Upper lobe of left lung (tissue), 6 donors: ENCODE results near the gene CLEC7A. TPM values are rescaled to one million over a fixed set of nuclear protein-coding genes. Genes with fewer than 3 reads are reported as not detected.

Source experiments
- ATAC-seq, 2 donors: fragments of 200-7000 bp; cut with Tn5 transposase; one replicate each; pipeline ENCODE4 v1.9.1; 2022; ENCODE audit warnings: mild to moderate bottlenecking in 2 of 2, moderate library complexity in 2 of 2; ENCODE audit not compliant: low FRiP score in 2 of 2
- DNase-seq, 2 donors: peaks; one replicate each; pipeline ENCODE4 v3.0.0-alpha.2; 2019 to 2020
- H3K27ac ChIP-seq, 4 donors: fragments of 200-600 bp; sonication (generic); one replicate each; pipeline ENCODE4 v1.5.1; 2016 to 2019
- H3K27me3 ChIP-seq, 4 donors: fragments of 200-600 bp; sonication (generic); one replicate each; pipeline ENCODE4 v1.5.1; 2017 to 2019
- H3K36me3 ChIP-seq, 4 donors: fragments of 200-600 bp; sonication (generic); one replicate each; pipeline ENCODE4 v1.5.1; 2016 to 2019
- H3K4me1 ChIP-seq, 4 donors: fragments of 200-600 bp; sonication (generic); one replicate each; pipeline ENCODE4 v1.5.1; 2018 to 2019
- H3K4me3 ChIP-seq, 4 donors: fragments of 200-600 bp; sonication (generic); one replicate each; pipeline ENCODE4 v1.5.1; 2017 to 2019; ENCODE audit warnings: mild to moderate bottlenecking in 2 of 4, moderate library complexity in 1 of 4
- H3K9me3 ChIP-seq, 4 donors: fragments of 200-600 bp; sonication (generic); one replicate each; pipeline ENCODE4 v1.5.1; 2018 to 2019
- EP300 ChIP-seq, 4 donors: sonication (generic); formaldehyde crosslinking; IDR thresholded peaks; one replicate each; pipeline ENCODE4 v1.5.1; 2017; ENCODE audit warnings: antibody characterized with exemption in 4 of 4, control low read depth in 2 of 4
- POLR2A ChIP-seq, 4 donors: fragments of 450-650 bp; IDR thresholded peaks; one replicate each; pipeline ENCODE4 v1.5.1; 2016 to 2017; ENCODE audit warnings: antibody characterized with exemption in 4 of 4, mild to moderate bottlenecking in 2 of 4
- POLR2AphosphoS5 ChIP-seq, 2 donors: sonication (generic); formaldehyde crosslinking; IDR thresholded peaks; one replicate each; pipeline ENCODE4 v1.5.1; 2017; ENCODE audit warnings: antibody characterized with exemption in 2 of 2
- WGBS, 2 donors: methylation state at CpG; one replicate each; pipeline ENCODE4 v1.1.5; 2017 to 2018; 5-methylcytosine and 5-hydroxymethylcytosine counted together
- total RNA-seq, 6 donors: library from RNA; depleted of rRNA in 4 of 6; stranded (reverse); fragments of >200 nt in 4 of 6; gene quantifications; one replicate each; pipeline versions ENCODE4 v1.1.0 to v1.2.1, GENCODE V29; 2016 to 2021
- TF ChIP-seq, protein P1 (sequence below), 6 experiments: fragments of 450-650 bp in 4 of 6; fragments of 200-600 bp in 2 of 6; sonication (generic) in 2 of 6; IDR thresholded peaks; one replicate each; pipeline ENCODE4 v1.5.1; 2016 to 2019; ENCODE audit warnings: antibody characterized with exemption in 6 of 6
- donor health status: DM: no; HTN: no; CAD: no; lungs with moderate emphysema.
- donor health status: DM: no; HTN: yes; CAD: no; lungs with severe emphysema.

CLEC7A gene
- total RNA-seq, 6 donors from 2014 or later = 17.4 to 87.8 (median 28.1) TPM

DNA sequence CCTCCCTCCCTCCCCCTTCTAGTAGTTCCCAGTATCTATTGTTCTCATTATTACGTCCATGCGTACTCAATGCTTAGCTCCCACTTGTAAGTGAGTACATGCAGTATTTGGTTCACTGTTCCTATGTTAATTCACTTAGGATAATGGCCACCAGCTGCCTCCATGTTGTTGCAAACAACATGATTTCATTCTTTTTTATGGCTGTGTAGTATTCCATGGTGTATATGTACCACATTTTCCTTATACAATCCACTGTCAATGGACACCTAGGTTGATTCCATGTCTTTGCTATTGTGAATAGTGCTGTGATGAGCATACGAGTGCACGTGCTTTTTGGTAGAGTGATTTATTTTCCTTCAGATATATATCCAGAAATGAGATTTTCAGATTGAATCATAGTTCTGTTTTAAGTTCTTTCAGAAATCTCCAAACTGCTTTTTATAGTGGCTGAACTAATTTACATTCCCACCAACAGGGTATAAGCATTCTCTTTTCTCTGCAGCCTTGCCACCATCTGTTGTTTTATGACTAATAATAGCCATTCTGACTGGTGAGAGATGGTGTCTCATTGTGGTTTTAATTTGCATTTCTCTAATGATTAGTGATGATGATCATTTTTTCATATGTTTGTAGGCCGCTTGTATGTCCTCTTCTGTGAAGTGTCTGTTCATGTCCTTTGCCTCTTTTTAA, 17.9 kb upstream of the CLEC7A start:
- H3K9me3 ChIP-seq = no peaks in the 10 kb centered on the region
- H3K27me3 ChIP-seq = no peaks in the 10 kb centered on the region
- WGBS, 2 donors = 88 to 92% methylated on average over 5 of the region's 5 CpGs
- H3K36me3 ChIP-seq = no peaks in the 10 kb centered on the region
- peaks cover 0 to 3% (median under 1%) of the 10 kb centered on the region in 4 donors for H3K4me1 ChIP-seq
- DNase-seq = no peak
- no peak for ATAC-seq
- TF ChIP-seq, protein P1, sequence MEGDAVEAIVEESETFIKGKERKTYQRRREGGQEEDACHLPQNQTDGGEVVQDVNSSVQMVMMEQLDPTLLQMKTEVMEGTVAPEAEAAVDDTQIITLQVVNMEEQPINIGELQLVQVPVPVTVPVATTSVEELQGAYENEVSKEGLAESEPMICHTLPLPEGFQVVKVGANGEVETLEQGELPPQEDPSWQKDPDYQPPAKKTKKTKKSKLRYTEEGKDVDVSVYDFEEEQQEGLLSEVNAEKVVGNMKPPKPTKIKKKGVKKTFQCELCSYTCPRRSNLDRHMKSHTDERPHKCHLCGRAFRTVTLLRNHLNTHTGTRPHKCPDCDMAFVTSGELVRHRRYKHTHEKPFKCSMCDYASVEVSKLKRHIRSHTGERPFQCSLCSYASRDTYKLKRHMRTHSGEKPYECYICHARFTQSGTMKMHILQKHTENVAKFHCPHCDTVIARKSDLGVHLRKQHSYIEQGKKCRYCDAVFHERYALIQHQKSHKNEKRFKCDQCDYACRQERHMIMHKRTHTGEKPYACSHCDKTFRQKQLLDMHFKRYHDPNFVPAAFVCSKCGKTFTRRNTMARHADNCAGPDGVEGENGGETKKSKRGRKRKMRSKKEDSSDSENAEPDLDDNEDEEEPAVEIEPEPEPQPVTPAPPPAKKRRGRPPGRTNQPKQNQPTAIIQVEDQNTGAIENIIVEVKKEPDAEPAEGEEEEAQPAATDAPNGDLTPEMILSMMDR (IDR thresholded peaks at IDR 0.05) = no peak
- no peak for TF ChIP-seq EP300 (IDR thresholded peaks at IDR 0.05)
- no peak for TF ChIP-seq POLR2AphosphoS5 (IDR thresholded peaks at IDR 0.05)
- no peak for TF ChIP-seq POLR2A (IDR thresholded peaks at IDR 0.05)
- no peak overlapping the region for H3K4me3 ChIP-seq
- H3K27ac ChIP-seq = no peak overlapping the region

DNA sequence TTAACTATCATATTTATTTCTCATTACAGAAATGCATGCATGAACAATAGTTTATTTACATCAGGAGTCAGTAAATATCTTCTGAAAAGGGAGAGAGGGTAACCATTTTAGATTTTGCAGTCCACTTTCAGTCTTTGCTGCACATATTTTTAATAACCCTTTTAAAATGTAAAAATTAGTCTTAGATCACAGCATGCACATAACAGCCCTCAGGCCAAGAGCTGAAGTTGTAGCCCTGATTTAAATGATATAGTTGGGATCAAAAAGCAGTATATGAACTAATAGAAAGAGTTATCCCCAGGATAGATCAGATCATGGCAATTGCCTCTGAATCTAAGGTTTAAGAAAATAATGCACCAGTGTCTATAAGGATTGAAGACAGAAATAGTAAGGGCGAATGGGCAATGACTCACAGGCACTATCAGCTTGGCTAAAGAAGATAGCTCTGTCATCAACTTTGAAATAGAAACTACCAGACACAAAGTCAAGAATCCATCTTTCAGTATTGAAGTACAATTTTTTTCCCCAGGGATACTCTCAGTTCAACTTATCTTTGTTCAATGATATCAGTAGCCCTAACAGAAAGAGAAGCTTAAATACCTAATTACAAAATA, 13.1 kb upstream of the CLEC7A start:
- TF ChIP-seq, protein P1 (IDR thresholded peaks at IDR 0.05) = no peak
- TF ChIP-seq EP300 (IDR thresholded peaks at IDR 0.05) (no peak), POLR2A (IDR thresholded peaks at IDR 0.05) (no peak), POLR2AphosphoS5 (IDR thresholded peaks at IDR 0.05) (no peak)
- no peaks in the 10 kb centered on the region for H3K36me3 ChIP-seq
- no peak for ATAC-seq

DNA sequence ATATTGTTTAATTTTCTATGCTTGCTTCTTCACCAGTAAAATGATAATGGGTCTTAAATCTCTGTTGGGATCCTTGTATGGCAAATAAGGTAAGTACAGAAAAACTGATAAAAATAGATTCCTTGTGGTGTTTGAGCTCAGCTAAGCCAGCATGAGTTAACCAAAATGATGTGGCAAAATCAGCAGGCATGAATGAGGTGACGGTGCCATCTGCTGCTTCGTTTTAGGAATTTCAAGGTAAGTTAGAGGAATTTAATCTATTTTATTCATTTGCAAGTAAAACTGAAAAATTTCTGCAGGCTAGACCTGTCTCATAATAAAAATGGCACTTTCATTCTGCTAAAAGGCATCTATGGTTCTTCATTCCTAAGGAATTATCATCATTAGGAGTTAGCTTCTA, 10.0 kb upstream of the CLEC7A start:
- H3K27ac ChIP-seq = no peak overlapping the region
- H3K36me3 ChIP-seq = no peaks in the 10 kb centered on the region
- DNase-seq (peak in 1 of 2 donors; percentile 58), ATAC-seq (peak in 1 of 2 donors; percentile 75)
- TF ChIP-seq POLR2A (IDR thresholded peaks at IDR 0.05) (no peak), POLR2AphosphoS5 (IDR thresholded peaks at IDR 0.05) (no peak)
- TF ChIP-seq, protein P1 (IDR thresholded peaks at IDR 0.05) = peak; percentile 26 to 74 (median 64)
- no peaks in the 10 kb centered on the region for H3K4me1 ChIP-seq
- no peaks in the 10 kb centered on the region for H3K27me3 ChIP-seq
- H3K9me3 ChIP-seq = no peaks in the 10 kb centered on the region
- H3K4me3 ChIP-seq = no peak overlapping the region
- WGBS, 2 donors = 12 to 17% methylated on average over 2 of the region's 2 CpGs

More for the DNA sequence above, 13.1 kb upstream of the CLEC7A start:
- Histone ChIP-seq H3K4me3 (no peak overlapping the region), H3K27ac (no peak overlapping the region), H3K4me1 (no peaks in the 10 kb centered on the region), H3K9me3 (no peaks in the 10 kb centered on the region), H3K27me3 (no peaks in the 10 kb centered on the region)
- no peak for DNase-seq
- 0 to 3% methylated on average over 1 of the region's 1 CpG for WGBS, 2 donors

DNA sequence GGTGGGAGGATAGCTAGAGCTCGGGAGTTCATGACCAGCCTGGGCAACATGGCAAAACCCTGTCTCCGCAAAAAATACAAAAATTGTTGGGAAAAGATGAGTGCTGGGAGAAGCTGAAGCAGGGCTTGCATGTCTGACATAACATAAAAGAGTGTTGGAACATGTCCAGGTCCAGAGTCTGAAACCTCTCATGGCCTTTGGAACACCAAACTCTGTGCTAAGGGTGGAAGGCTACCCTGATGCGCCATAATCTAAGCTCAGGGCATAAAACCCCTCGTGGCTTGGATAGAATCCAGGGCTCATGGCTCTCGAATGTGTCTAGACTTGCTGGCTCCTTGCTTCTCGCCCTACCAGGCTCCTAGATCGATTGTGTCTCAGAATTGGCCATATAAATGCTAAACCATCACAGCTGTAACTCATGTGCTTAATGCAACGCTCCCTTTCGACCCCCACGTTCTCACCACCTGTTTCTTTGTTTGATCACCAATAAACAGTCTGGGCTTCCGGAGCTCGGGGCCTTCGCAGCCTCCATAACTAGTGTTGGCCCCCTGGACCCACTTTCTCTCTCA, 6.7 kb upstream of the CLEC7A start:
- Histone ChIP-seq H3K4me3 (no peak overlapping the region), H3K27me3 (no peaks in the 10 kb centered on the region), H3K9me3 (no peaks in the 10 kb centered on the region), H3K36me3 (no peaks in the 10 kb centered on the region), H3K4me1 (peaks cover 0 to 8% (median 0%) of the 10 kb centered on the region in 4 donors), H3K27ac (no peak overlapping the region)
- TF ChIP-seq POLR2AphosphoS5 (IDR thresholded peaks at IDR 0.05) = no peak
- no peak for TF ChIP-seq POLR2A (IDR thresholded peaks at IDR 0.05)
- TF ChIP-seq, protein P1 (IDR thresholded peaks at IDR 0.05) = no peak
- no peak for TF ChIP-seq EP300 (IDR thresholded peaks at IDR 0.05)
- no peak for ATAC-seq
- 77 to 89% methylated on average over 13 of the region's 13 CpGs for WGBS, 2 donors
- no peak for DNase-seq
